Upper lobe of left lung (tissue), 4 donors: ENCODE results near the gene TMEM43.

Experiments
- CTCF ChIP-seq, 6 experiments: fragments of 450-650 bp in 4 of 6; fragments of 200-600 bp in 2 of 6; sonication (generic) in 2 of 6; IDR thresholded peaks; one replicate each; pipeline ENCODE4 v1.5.1; 2016 to 2019; ENCODE audit warnings: antibody characterized with exemption in 6 of 6
- POLR2AphosphoS5 ChIP-seq, 2 donors: sonication (generic); formaldehyde crosslinking; IDR thresholded peaks; one replicate each; pipeline ENCODE4 v1.5.1; 2017; ENCODE audit warnings: antibody characterized with exemption in 2 of 2

GRCh38 chr3:14127516-14128161, 2.8 kb downstream of the TMEM43 start:
- TF ChIP-seq CTCF (IDR thresholded peaks at IDR 0.05), result no peak
- TF ChIP-seq POLR2AphosphoS5 (IDR thresholded peaks at IDR 0.05), result no peak
